SK-N-MC (cell line): ENCODE data around the gene TGFA.

Experiments used
- EZH2 ChIP-seq: fragments of 200-600 bp; sonication (generic); IDR thresholded peaks from one replicate; pipeline ENCODE4 v1.6.1; 2017; ENCODE audit warnings: antibody characterized with exemption
- FOXP2 ChIP-seq: optimal IDR thresholded peaks from 2 replicates; pipeline ENCODE3; 2011; ENCODE audit warnings: mild to moderate bottlenecking, moderate library complexity; ENCODE audit not compliant: insufficient read depth; ENCODE audit errors: extremely low read length, control extremely low read depth
- POLR2AphosphoS5 ChIP-seq: IDR thresholded peaks from 2 replicates; pipeline ENCODE4 v1.6.1; 2012; ENCODE audit warnings: mild to moderate bottlenecking, low read depth, low read length, borderline replicate concordance

GRCh38 chr2:70554338-70554892 lies 789 bp upstream of the TGFA start:
- TF ChIP-seq POLR2AphosphoS5 (no peak), EZH2 (no peak), FOXP2 (no peak)
